ENCODE measurements around the gene PDILT.
"Not testable (repeated sequence)": the region's sequence is repeated elsewhere in the genome, so short reads cannot be mapped to it uniquely, and the experiment has no call there.

PDILT gene

GRCh38 chr16:20429499-20429898, 25.0 kb upstream of the PDILT start:
- H3K4me3 ChIP-seq (ENCODE audit: low read length); H3K4me1 ChIP-seq (ENCODE audit: control insufficient read depth, insufficient read depth, low read length); H3K36me3 ChIP-seq (ENCODE audit: control insufficient read depth, insufficient read depth, low read length); H3K9me3 ChIP-seq (ENCODE audit: control insufficient read depth, insufficient read depth, low read length); H3K27ac ChIP-seq (ENCODE audit: low read length); DNase-seq (ENCODE audit: low read depth, low spot score); H3K27me3 ChIP-seq (ENCODE audit: control insufficient read depth, insufficient read depth, low read length): not testable (repeated sequence)
- WGBS (ENCODE audit: insufficient coverage, insufficient read length) = no CpG with 5 or more reads among the region's 7 CpGs

GRCh38 chr16:20427401-20427797, 22.9 kb upstream of the PDILT start:
- not testable (repeated sequence) for H3K27me3 ChIP-seq (ENCODE audit: control insufficient read depth, insufficient read depth, low read length); H3K9me3 ChIP-seq (ENCODE audit: control insufficient read depth, insufficient read depth, low read length); DNase-seq (ENCODE audit: low read depth, low spot score); H3K4me3 ChIP-seq (ENCODE audit: low read length); H3K27ac ChIP-seq (ENCODE audit: low read length); H3K36me3 ChIP-seq (ENCODE audit: control insufficient read depth, insufficient read depth, low read length); H3K4me1 ChIP-seq (ENCODE audit: control insufficient read depth, insufficient read depth, low read length)
- no CpG with 5 or more reads among the region's 2 CpGs for WGBS (ENCODE audit: insufficient coverage, insufficient read length)

GRCh38 chr16:20424129-20424866, 19.8 kb upstream of the PDILT start:
- no peak for DNase-seq (ENCODE audit: low read depth, low spot score)
- no CpG with 5 or more reads among the region's 2 CpGs for WGBS (ENCODE audit: insufficient coverage, insufficient read length)
- H3K4me1 ChIP-seq (ENCODE audit: control insufficient read depth, insufficient read depth, low read length) = no peaks in the 10 kb centered on the region
- H3K4me3 ChIP-seq (ENCODE audit: low read length) = no peak overlapping the region
- no peaks in the 10 kb centered on the region for H3K27me3 ChIP-seq (ENCODE audit: control insufficient read depth, insufficient read depth, low read length)
- H3K9me3 ChIP-seq (ENCODE audit: control insufficient read depth, insufficient read depth, low read length) = no peaks in the 10 kb centered on the region
- no peak overlapping the region for H3K27ac ChIP-seq (ENCODE audit: low read length)
- H3K36me3 ChIP-seq (ENCODE audit: control insufficient read depth, insufficient read depth, low read length) = no peaks in the 10 kb centered on the region

GRCh38 chr16:20423772-20424128, 19.2 kb upstream of the PDILT start:
- not testable (repeated sequence) for H3K9me3 ChIP-seq (ENCODE audit: control insufficient read depth, insufficient read depth, low read length); H3K4me3 ChIP-seq (ENCODE audit: low read length); H3K27ac ChIP-seq (ENCODE audit: low read length); H3K27me3 ChIP-seq (ENCODE audit: control insufficient read depth, insufficient read depth, low read length); H3K36me3 ChIP-seq (ENCODE audit: control insufficient read depth, insufficient read depth, low read length); H3K4me1 ChIP-seq (ENCODE audit: control insufficient read depth, insufficient read depth, low read length); DNase-seq (ENCODE audit: low read depth, low spot score)
- no CpG with 5 or more reads among the region's 5 CpGs for WGBS (ENCODE audit: insufficient coverage, insufficient read length)

GRCh38 chr16:20421748-20422147, 17.2 kb upstream of the PDILT start:
- H3K4me1 ChIP-seq (ENCODE audit: control insufficient read depth, insufficient read depth, low read length); H3K4me3 ChIP-seq (ENCODE audit: low read length); H3K27ac ChIP-seq (ENCODE audit: low read length); H3K9me3 ChIP-seq (ENCODE audit: control insufficient read depth, insufficient read depth, low read length); H3K27me3 ChIP-seq (ENCODE audit: control insufficient read depth, insufficient read depth, low read length); H3K36me3 ChIP-seq (ENCODE audit: control insufficient read depth, insufficient read depth, low read length); DNase-seq (ENCODE audit: low read depth, low spot score): not testable (repeated sequence)
- no CpG with 5 or more reads among the region's 2 CpGs for WGBS (ENCODE audit: insufficient coverage, insufficient read length)

GRCh38 chr16:20419093-20419492, 14.6 kb upstream of the PDILT start:
- H3K36me3 ChIP-seq (ENCODE audit: control insufficient read depth, insufficient read depth, low read length); H3K27ac ChIP-seq (ENCODE audit: low read length): not testable (repeated sequence)
- no CpG with 5 or more reads among the region's 8 CpGs for WGBS (ENCODE audit: insufficient coverage, insufficient read length)

GRCh38 chr16:20415541-20415940, 11.0 kb upstream of the PDILT start:
- Histone ChIP-seq H3K27me3 (ENCODE audit: control insufficient read depth, insufficient read depth, low read length) (no peaks in the 10 kb centered on the region), H3K4me3 (ENCODE audit: low read length) (no peak overlapping the region), H3K27ac (ENCODE audit: low read length) (no peak overlapping the region), H3K36me3 (ENCODE audit: control insufficient read depth, insufficient read depth, low read length) (no peaks in the 10 kb centered on the region), H3K4me1 (ENCODE audit: control insufficient read depth, insufficient read depth, low read length) (no peaks in the 10 kb centered on the region), H3K9me3 (ENCODE audit: control insufficient read depth, insufficient read depth, low read length) (no peaks in the 10 kb centered on the region)
- no CpG with 5 or more reads among the region's 1 CpG for WGBS (ENCODE audit: insufficient coverage, insufficient read length)
- DNase-seq (ENCODE audit: low read depth, low spot score) = no peak

More at GRCh38 chr16:20419093-20419492, 14.6 kb upstream of the PDILT start:
- H3K4me3 ChIP-seq (ENCODE audit: low read length); H3K27me3 ChIP-seq (ENCODE audit: control insufficient read depth, insufficient read depth, low read length); H3K4me1 ChIP-seq (ENCODE audit: control insufficient read depth, insufficient read depth, low read length); H3K9me3 ChIP-seq (ENCODE audit: control insufficient read depth, insufficient read depth, low read length); DNase-seq (ENCODE audit: low read depth, low spot score): not testable (repeated sequence)

- no CpG with 5 or more reads among the region's 2 CpGs for WGBS (ENCODE audit: insufficient coverage, insufficient read length)
- Histone ChIP-seq H3K27ac (ENCODE audit: low read length) (no peak overlapping the region), H3K9me3 (ENCODE audit: control insufficient read depth, insufficient read depth, low read length) (no peaks in the 10 kb centered on the region), H3K36me3 (ENCODE audit: control insufficient read depth, insufficient read depth, low read length) (no peaks in the 10 kb centered on the region), H3K4me1 (ENCODE audit: control insufficient read depth, insufficient read depth, low read length) (no peaks in the 10 kb centered on the region), H3K27me3 (ENCODE audit: control insufficient read depth, insufficient read depth, low read length) (peaks cover 2% of the 10 kb centered on the region; the same call in 1 of the 2 replicates), H3K4me3 (ENCODE audit: low read length) (no peak overlapping the region)
- no peak for DNase-seq (ENCODE audit: low read depth, low spot score)
Observed at GRCh38 chr16:20411055-20411454, 6.5 kb upstream of the PDILT start.

- no peak for DNase-seq (ENCODE audit: low read depth, low spot score)
- no CpG with 5 or more reads among the region's 6 CpGs for WGBS (ENCODE audit: insufficient coverage, insufficient read length)
- no peaks in the 10 kb centered on the region for H3K9me3 ChIP-seq (ENCODE audit: control insufficient read depth, insufficient read depth, low read length)
- H3K36me3 ChIP-seq (ENCODE audit: control insufficient read depth, insufficient read depth, low read length) = no peaks in the 10 kb centered on the region
- peaks cover 2% of the 10 kb centered on the region; the same call in 1 of the 2 replicates for H3K27me3 ChIP-seq (ENCODE audit: control insufficient read depth, insufficient read depth, low read length)
- no peak overlapping the region for H3K27ac ChIP-seq (ENCODE audit: low read length)
- H3K4me1 ChIP-seq (ENCODE audit: control insufficient read depth, insufficient read depth, low read length) = no peaks in the 10 kb centered on the region
- no peak overlapping the region for H3K4me3 ChIP-seq (ENCODE audit: low read length)
Observed at GRCh38 chr16:20410121-20410723, 5.7 kb upstream of the PDILT start.

- Histone ChIP-seq H3K36me3 (ENCODE audit: control insufficient read depth, insufficient read depth, low read length) (no peaks in the 10 kb centered on the region), H3K27ac (ENCODE audit: low read length) (no peak within 1 kb of the TSS), H3K4me3 (ENCODE audit: low read length) (no peak within 1 kb of the TSS), H3K9me3 (ENCODE audit: control insufficient read depth, insufficient read depth, low read length) (no peaks in the 10 kb centered on the region), H3K27me3 (ENCODE audit: control insufficient read depth, insufficient read depth, low read length) (peaks cover 2% of the 10 kb centered on the region; the same call in 1 of the 2 replicates), H3K4me1 (ENCODE audit: control insufficient read depth, insufficient read depth, low read length) (0 out of 2 replicates have a peak, but pooled peaks cover 1% of the 10 kb centered on the region)
- no CpG with 5 or more reads among the region's 6 CpGs for WGBS (ENCODE audit: insufficient coverage, insufficient read length)
- no peak for DNase-seq (ENCODE audit: low read depth, low spot score)
Observed at GRCh38 chr16:20409398-20410120, 5.0 kb upstream of the PDILT start, which contains the start of gene ACSM5. ACSM5 (plus strand) TSS chr16:20409534; CDS start chr16:20411485, 1,951 bp downstream.

Data from iPS DF 6.9 (cell line).